ENCODE results near the gene ABCC1. TPM values are rescaled to one million over a fixed set of nuclear protein-coding genes. Genes with fewer than 3 reads are reported as not detected.

The ABCC1 gene
- total RNA-seq, 2 donors from 2014 or later: 18.3 to 23.3 TPM

DNA sequence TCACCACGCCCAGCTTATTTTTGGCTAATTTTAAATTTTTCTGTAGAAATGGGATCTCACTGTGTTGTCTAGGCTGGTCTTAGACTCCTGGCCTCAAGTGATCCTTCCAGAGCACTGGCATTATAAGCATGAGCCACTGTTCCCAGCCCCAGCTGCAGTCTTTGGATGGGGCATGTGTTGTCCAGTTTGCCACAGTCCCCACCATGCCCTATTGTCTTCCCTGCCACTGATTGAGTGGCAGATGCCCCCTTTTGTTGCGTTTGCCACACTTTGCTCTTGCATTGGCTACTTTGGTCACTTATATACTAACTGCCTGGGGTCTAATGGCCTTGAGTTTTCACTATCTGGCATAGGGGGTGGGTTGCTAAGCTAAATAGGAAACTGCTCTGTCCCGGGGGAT is 60.8 kb downstream of the ABCC1 start:
- ATAC-seq: no peak
- no peak for DNase-seq
- intact Hi-C loops (cut with DNase I, micrococcal nuclease): no loop called here

GRCh38 chr16:16012144-16012543 is 62.7 kb downstream of the ABCC1 start:
- intact Hi-C loops (cut with DNase I, micrococcal nuclease): no loop called here
- no peak for DNase-seq
- ATAC-seq: no peak

DNA sequence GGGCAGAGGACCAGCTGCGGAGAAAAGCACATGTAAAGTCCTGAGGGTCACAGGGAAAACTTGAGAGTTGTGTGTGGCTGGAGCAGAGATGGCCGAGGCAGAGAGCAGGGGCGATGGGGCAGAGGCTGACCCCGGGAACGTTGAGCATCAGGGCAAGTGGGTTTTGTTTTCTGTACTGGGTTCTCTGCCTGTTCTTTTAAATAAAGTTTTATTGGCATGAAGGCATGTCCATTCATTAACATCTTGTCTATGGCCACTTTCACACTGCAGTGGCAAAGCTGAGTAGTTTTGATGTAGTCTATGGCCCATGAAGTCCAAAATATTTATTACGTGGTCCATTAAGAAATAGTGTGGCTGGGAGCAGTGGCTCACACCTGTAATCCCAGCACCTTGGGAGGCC is 64.4 kb downstream of the ABCC1 start:
- DNase-seq (no peak), ATAC-seq (no peak)
- intact Hi-C loops (cut with DNase I, micrococcal nuclease): no loop called here

DNA sequence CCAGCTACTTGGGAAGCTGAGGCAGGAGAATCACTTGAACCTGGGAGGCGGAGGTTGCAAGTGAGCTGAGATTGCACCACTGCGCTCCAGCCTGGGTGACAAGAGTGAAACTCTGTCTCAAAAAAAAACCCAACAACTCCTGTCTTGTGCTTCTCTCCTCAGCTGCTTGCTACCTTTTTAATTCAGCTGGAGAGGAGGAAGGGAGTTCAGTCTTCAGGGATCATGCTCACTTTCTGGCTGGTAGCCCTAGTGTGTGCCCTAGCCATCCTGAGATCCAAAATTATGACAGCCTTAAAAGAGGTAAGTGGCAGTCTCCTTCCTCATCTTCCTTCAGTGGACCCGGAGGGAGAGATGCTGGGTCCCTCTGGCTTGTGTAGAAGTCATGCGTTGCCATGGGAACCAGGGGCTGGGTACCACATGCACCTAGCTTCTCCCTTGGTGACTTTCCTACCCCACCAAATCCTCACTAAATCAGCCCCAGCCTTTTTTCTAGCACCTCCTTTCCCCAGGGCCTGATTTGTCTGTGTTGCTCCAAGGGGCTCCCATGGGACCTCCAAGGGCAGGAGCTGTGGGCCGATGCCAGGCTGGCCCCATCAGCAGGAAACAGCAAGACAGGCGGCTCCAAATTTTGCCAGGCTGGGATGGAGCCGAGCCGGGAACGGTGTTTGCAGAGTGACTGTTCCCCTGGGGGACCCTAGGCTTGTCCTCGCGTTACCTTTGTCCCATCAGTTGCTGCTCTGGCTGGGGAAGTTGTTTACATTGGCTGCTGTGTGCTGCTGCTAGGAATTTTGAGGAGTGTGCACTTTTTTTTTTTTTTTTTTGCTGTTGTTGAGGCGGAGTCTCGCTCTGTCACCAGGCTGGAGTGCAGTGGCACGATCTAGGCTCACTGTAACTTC is 65.2 kb downstream of the ABCC1 start:
- ATAC-seq (peak; percentile 55), DNase-seq (peak in 1 of 2 donors; percentile 45)
- intact Hi-C loops (cut with DNase I, micrococcal nuclease): no loop called here

- intact Hi-C loops (cut with DNase I, micrococcal nuclease): no loop called here
- DNase-seq (no peak), ATAC-seq (no peak)
These were observed 66.4 kb downstream of the ABCC1 start for GRCh38 chr16:16015849-16016248.

DNA sequence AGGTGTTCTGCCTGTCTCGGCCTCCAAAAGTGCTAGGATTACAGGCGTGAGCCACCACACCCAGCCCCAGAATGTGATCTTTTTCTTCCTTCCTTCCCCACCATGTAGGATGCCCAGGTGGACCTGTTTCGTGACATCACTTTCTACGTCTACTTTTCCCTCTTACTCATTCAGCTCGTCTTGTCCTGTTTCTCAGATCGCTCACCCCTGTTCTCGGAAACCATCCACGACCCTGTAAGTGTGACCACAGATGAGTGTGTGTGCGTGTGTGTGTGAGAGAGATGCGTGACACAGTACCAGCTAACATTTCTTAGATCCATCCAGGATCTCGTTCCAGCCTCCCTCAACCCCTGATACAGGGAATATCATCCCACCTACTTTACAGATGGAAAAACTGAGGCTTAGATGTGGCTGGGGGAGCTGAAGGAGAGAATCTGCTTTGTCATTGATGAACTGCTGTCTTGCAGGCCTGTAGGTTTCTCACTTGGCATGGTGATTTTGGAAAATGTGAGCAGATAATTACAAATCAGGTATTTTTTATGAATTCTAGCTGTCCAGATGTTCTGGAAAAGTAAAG is 67.1 kb downstream of the ABCC1 start:
- ATAC-seq (no peak), DNase-seq (no peak)
- intact Hi-C loops (cut with DNase I, micrococcal nuclease): no loop called here

DNA sequence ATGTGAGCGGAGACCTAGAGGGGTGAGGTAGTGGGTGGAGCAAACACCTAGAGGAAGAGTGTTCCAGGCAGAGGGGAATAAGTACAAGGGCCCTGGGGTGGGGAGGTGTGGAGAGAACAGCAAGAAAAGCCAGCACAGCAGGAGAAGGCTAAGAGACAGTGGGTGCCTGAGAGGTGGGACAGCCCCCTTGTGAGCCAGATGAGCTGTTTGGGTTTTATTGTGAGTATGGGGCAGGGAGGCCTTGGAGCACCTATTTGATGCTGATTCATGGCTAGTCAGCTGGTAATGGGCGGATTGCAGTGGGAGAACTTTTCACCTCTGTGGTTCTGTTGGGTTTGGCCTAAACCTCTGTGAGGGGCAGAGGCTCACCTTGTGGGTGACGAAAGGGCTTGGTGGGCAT is 68.4 kb downstream of the ABCC1 start:
- intact Hi-C loops (cut with DNase I, micrococcal nuclease): no loop called here
- ATAC-seq (no peak), DNase-seq (no peak)

GRCh38 chr16:16018705-16019104 is 69.3 kb downstream of the ABCC1 start:
- intact Hi-C loops (cut with DNase I, micrococcal nuclease): no loop called here
- ATAC-seq (no peak), DNase-seq (no peak)

DNA sequence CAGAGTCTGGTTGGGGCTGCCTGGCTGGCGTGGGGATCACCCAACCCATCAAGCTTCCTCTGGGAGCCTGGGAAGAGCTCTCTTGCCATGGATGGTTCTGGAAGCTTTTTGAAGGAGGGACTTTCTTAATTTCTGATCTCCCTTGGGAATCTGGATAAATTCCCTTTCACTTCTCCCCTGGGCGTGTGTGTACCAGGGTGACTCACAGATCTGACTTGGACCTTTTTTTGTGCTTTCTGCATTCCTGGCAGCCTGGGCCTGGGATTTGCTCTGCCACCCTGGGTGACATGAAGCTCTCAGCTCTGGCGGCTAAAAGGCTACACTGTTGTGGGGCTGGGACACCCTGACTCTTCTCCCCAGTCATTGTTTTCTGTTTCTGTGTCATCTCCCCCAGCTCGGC is 70.1 kb downstream of the ABCC1 start:
- no peak for ATAC-seq
- intact Hi-C loops (cut with DNase I, micrococcal nuclease): no loop called here
- no peak for DNase-seq

DNA sequence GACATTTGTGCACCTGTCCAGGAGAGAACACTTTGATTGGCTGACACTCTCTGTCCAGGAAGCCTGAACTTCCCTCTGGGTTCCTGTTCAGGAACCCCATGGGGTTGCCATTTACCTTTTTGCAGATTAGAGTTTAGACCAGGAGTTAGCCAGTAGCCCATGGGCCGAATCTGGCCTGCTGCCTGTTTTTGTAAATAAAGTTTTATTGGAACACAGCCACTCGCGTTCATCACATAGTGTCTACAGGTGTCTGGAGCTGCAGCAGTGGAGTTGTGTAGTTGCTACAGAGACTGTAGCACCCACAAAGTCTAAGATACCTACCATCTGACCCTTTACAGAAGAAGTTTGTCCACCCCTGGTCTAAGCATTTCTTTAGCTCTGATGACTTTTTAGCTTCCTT is 70.9 kb downstream of the ABCC1 start:
- ATAC-seq: no peak
- intact Hi-C loops (cut with DNase I, micrococcal nuclease): no loop called here
- no peak for DNase-seq

- intact Hi-C loops (cut with DNase I, micrococcal nuclease): no loop called here
- DNase-seq (no peak), ATAC-seq (no peak)
These were observed 71.6 kb downstream of the ABCC1 start for GRCh38 chr16:16021020-16021419.

GRCh38 chr16:16021646-16021987 is 72.2 kb downstream of the ABCC1 start:
- no peak for DNase-seq
- intact Hi-C loops (cut with DNase I, micrococcal nuclease): no loop called here
- no peak for ATAC-seq

GRCh38 chr16:16021988-16022682 is 72.7 kb downstream of the ABCC1 start:
- peak; percentile 98 for ATAC-seq
- peak; percentile 87 to 94 for DNase-seq
- intact Hi-C loops (cut with DNase I, micrococcal nuclease): no loop called here

DNA sequence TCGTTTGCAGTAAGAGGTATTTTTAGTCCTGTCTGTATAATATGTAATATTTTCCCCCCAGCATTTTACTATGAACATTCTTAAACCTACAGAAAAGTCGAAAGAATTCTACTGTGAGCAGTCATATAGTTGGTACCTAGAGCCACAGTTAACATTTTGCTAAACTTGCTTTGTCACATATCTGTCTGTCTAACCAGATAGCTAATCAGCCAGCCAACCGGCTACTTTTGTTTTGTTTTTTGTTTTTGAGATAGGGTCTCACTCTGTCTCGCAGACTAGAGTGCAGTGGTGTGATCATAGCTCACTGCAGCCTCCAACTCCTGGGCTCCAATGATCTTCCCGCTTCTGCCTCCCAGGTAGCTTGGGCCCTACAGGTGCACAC is 73.3 kb downstream of the ABCC1 start:
- intact Hi-C loops (cut with DNase I, micrococcal nuclease): no loop called here
- ATAC-seq (no peak), DNase-seq (no peak)

DNA sequence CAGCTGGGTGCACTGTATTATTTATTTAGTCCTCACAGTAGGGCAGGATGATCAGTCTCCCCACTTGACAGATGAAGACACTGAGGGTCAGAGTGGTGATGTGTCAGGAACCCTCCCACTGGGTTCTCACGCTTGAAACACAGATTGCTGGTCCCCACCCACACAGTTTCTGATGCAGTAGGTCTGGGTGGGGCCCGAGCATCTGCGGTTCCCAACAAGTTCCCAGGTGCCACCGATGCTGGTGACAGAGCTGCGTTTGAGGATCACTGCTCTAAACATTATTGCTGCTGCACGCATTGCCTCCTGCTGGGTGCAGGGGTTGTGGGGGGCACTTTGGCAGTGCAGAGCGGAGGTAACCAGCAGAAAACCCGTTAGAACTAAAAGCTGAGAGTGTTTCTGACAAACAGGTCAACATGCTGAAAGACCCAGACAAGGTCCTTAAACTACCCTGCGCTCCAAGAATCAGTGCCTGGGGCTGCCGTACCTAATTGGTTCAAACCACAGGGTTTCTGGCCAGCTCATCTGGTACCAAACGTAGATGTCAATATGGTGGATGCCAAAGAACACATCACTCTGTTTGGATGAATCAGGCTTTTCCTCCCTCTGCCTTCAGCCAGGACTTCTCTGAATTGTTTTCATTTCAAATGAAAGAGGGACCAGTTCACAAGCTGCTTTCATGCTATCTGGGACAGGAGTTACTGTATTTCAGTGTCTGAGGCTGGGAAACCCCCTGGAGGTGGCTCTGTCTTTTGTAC is 76.0 kb downstream of the ABCC1 start:
- no peak for DNase-seq
- no peak for ATAC-seq
- intact Hi-C loops (cut with DNase I, micrococcal nuclease): no loop called here

- peak; percentile 64 for ATAC-seq
- intact Hi-C loops (cut with DNase I, micrococcal nuclease): no loop called here
- peak; percentile 38 to 41 for DNase-seq
These were observed 78.4 kb downstream of the ABCC1 start for GRCh38 chr16:16027728-16028310.

GRCh38 chr16:16028311-16028999 is 79.0 kb downstream of the ABCC1 start:
- ATAC-seq (peak; percentile 92), DNase-seq (peak; percentile 35 to 57)

GRCh38 chr16:16029431-16030011 is 80.1 kb downstream of the ABCC1 start:
- ATAC-seq (no peak), DNase-seq (no peak)
- intact Hi-C loops (cut with DNase I, micrococcal nuclease): no loop called here

More at GRCh38 chr16:16028311-16028999, 79.0 kb downstream of the ABCC1 start:
- intact Hi-C loops (cut with DNase I, micrococcal nuclease): no loop called here

Data from left colon (tissue), 2 donors.